Activated T-cell treated with anti-CD3 and anti-CD28 coated beads, Interleukin-2, amount 50 U/mL, for 48 hours (primary cell): ENCODE results near the gene TXNDC11.
"Not testable (repeated sequence)": the region's sequence is repeated elsewhere in the genome, so short reads cannot be mapped to it uniquely, and the experiment has no call there.

Experiments
- DNase-seq, 2 experiments: peaks; one replicate each; pipeline ENCODE4 v3.0.0-alpha.2; 2020

Gene TXNDC11

GRCh38 chr16:11742536-11743307, at the start of gene TXNDC11:
TSS of gene TXNDC11 (minus strand) at chr16:11742857. CDS start at chr16:11742730, 127 bp downstream.
- peak; percentile 100 for DNase-seq

- no peak for DNase-seq
These were observed 48.6 kb upstream of the TXNDC11 start for GRCh38 chr16:11791144-11791828.

- DNase-seq: no peak
These were observed 46.3 kb upstream of the TXNDC11 start for GRCh38 chr16:11788914-11789313.

GRCh38 chr16:11784980-11785599, 42.4 kb upstream of the TXNDC11 start:
- DNase-seq: not testable (repeated sequence)

GRCh38 chr16:11784381-11784780, 41.7 kb upstream of the TXNDC11 start:
- DNase-seq: not testable (repeated sequence)

GRCh38 chr16:11784038-11784369, 41.3 kb upstream of the TXNDC11 start:
- DNase-seq: no peak

GRCh38 chr16:11783319-11784037, 40.8 kb upstream of the TXNDC11 start:
- DNase-seq: peak; percentile 61 to 64

GRCh38 chr16:11781773-11782172, 39.1 kb upstream of the TXNDC11 start:
- no peak for DNase-seq

GRCh38 chr16:11780991-11781680, 38.5 kb upstream of the TXNDC11 start:
- no peak for DNase-seq

GRCh38 chr16:11779074-11779473, 36.4 kb upstream of the TXNDC11 start:
- no peak for DNase-seq

- no peak for DNase-seq
These were observed 31.5 kb upstream of the TXNDC11 start for GRCh38 chr16:11774065-11774626.

GRCh38 chr16:11768849-11769248, 26.2 kb upstream of the TXNDC11 start:
- no peak for DNase-seq

GRCh38 chr16:11762431-11762830, 19.8 kb upstream of the TXNDC11 start:
- no peak for DNase-seq

- no peak for DNase-seq
These were observed 17.3 kb upstream of the TXNDC11 start for GRCh38 chr16:11759997-11760396.

GRCh38 chr16:11759163-11759834, 16.6 kb upstream of the TXNDC11 start:
- no peak for DNase-seq

- DNase-seq: no peak
These were observed 15.3 kb upstream of the TXNDC11 start for GRCh38 chr16:11757671-11758545.

GRCh38 chr16:11756248-11756647, 13.6 kb upstream of the TXNDC11 start:
- no peak for DNase-seq

GRCh38 chr16:11755022-11755760, 12.5 kb upstream of the TXNDC11 start:
- DNase-seq: no peak

GRCh38 chr16:11752856-11753255, 10.2 kb upstream of the TXNDC11 start:
- no peak for DNase-seq

GRCh38 chr16:11750056-11750455, 7.4 kb upstream of the TXNDC11 start:
- no peak for DNase-seq
